ENCODE results near the gene MBOAT2.
"Not testable (repeated sequence)": the region's sequence is repeated elsewhere in the genome, so short reads cannot be mapped to it uniquely, and the experiment has no call there.

The MBOAT2 gene, protein sequence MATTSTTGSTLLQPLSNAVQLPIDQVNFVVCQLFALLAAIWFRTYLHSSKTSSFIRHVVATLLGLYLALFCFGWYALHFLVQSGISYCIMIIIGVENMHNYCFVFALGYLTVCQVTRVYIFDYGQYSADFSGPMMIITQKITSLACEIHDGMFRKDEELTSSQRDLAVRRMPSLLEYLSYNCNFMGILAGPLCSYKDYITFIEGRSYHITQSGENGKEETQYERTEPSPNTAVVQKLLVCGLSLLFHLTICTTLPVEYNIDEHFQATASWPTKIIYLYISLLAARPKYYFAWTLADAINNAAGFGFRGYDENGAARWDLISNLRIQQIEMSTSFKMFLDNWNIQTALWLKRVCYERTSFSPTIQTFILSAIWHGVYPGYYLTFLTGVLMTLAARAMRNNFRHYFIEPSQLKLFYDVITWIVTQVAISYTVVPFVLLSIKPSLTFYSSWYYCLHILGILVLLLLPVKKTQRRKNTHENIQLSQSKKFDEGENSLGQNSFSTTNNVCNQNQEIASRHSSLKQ

GRCh38 chr2:9003616-9004337 is at the start of gene MBOAT2:
TSS of gene MBOAT2 (minus strand) at chr2:9003684. CDS start at chr2:9003614, 70 bp downstream.
- peak; percentile 92 for DNase-seq (ENCODE audit: low spot score)

- DNase-seq (ENCODE audit: low spot score): no peak
Observed at GRCh38 chr2:9052821-9053533, 49.5 kb upstream of the MBOAT2 start.

GRCh38 chr2:9051451-9051850 is 48.0 kb upstream of the MBOAT2 start:
- DNase-seq (ENCODE audit: low spot score): not testable (repeated sequence)

DNA sequence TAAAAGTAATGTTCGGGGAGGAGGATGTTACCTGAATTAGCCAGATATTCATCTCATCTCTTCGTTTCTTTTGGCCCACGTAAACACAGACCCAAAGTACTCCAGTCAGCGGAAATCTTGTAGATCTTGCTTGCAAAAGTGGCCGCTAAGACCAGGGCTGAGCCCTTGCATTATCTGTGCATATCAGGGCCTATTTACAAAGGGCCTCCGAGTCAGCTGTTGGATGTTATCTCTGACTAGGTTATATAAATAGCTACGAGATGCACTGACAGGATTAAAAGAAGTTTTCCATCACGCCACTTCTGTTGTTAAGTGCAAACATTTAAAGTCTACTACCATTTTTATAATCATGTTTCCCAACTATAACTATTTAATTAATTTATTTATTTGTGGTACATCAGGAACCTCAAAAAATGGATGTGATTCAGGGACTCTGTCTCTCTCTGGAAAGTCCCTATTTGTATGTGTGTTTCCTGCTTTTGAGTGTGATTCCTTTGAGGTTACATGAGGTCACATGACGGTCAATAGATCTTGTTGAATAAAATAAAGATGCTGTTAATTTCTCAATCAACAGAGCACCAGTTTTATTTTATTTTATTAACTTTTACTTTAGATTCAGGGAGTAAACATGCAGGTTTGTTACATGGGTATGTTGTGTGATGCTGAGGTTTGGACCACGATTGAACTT is 46.8 kb upstream of the MBOAT2 start:
- DNase-seq (ENCODE audit: low spot score): no peak

- DNase-seq (ENCODE audit: low spot score): no peak
Observed at GRCh38 chr2:9045595-9045994, 42.1 kb upstream of the MBOAT2 start.

- DNase-seq (ENCODE audit: low spot score): not testable (repeated sequence)
Observed at GRCh38 chr2:9043491-9043890, 40.0 kb upstream of the MBOAT2 start.

GRCh38 chr2:9037166-9037565 is 33.7 kb upstream of the MBOAT2 start:
- no peak for DNase-seq (ENCODE audit: low spot score)

- no peak for DNase-seq (ENCODE audit: low spot score)
Observed at GRCh38 chr2:9033385-9034168, 30.1 kb upstream of the MBOAT2 start.

DNA sequence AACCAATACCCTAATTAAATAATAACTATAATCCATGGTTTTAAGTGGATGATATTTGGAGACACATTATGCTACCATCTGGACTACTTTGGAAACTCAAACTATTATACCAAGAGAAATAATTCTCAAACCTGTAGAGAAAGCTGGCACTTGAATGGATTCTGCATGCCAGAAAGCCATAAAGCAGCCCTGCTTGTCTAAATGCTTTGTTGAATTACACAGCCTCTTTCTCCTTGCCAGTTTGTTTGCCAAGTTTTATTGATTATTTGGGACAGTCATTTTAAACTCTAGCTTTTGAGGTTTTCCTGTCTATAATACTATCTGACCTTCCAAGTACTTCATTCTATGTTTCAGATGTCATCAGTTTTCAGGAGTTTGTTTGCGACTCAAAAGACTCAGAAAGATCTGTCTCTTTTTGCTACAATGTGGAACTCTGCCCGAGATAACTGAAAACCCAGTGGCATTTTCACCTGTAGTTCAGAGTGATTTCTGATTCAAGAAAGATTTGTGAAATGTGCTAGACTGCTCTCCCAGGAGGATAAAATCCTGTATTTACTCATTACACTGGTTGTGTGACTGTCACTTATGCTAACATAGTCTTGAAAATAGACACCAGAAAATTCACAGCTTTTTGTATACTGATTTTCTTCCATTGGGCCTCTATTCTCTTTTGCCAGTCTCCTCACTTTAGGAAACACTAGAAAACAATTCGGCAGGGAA is 29.2 kb upstream of the MBOAT2 start:
- no peak for DNase-seq (ENCODE audit: low spot score)

GRCh38 chr2:9032121-9032520 is 28.6 kb upstream of the MBOAT2 start:
- DNase-seq (ENCODE audit: low spot score): no peak

GRCh38 chr2:9031246-9031645 is 27.8 kb upstream of the MBOAT2 start:
- no peak for DNase-seq (ENCODE audit: low spot score)

DNA sequence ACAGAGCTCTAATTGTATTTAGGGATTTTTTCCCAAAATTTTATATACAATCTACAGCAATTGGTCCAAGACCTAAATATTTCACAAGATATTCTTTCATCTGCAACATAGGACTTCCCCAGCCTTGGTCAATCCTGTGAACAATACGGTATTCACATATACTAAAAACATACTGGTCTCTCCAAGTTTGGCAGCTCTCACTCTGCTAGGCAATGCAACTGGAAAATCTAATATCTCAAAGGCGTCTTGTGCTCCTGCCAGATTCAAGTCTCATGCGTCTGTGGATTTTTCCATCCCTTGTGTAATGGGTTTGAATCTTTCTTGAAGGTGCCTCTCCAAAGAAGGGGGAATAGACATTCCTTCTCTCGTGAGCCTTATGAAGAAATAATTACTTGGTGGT is 27.4 kb upstream of the MBOAT2 start:
- DNase-seq (ENCODE audit: low spot score): no peak

- no peak for DNase-seq (ENCODE audit: low spot score)
Observed at GRCh38 chr2:9030190-9030589, 26.7 kb upstream of the MBOAT2 start.

GRCh38 chr2:9029721-9030120 is 26.2 kb upstream of the MBOAT2 start:
- DNase-seq (ENCODE audit: low spot score): no peak

GRCh38 chr2:9027884-9028283 is 24.4 kb upstream of the MBOAT2 start:
- no peak for DNase-seq (ENCODE audit: low spot score)

DNA sequence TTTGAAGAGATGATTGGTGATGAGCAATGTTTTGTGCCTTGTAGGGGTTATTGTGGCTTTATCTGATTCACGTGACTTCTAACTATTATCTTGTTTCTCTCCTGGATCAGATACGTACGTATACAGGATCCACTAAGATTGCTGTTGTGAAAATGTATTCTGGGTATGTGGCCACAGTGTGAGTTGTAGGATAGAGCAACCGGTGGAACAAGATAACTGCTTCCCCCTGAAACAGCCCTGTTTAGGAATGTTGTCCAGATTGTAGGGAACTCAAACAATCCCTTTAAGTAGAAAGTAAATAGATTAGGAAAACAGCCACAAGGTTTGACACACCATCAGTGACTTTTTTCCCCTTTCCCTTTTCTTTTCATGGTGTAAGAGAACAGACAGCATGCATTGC is 22.3 kb upstream of the MBOAT2 start:
- no peak for DNase-seq (ENCODE audit: low spot score)

GRCh38 chr2:9024575-9024974 is 21.1 kb upstream of the MBOAT2 start:
- no peak for DNase-seq (ENCODE audit: low spot score)

DNA sequence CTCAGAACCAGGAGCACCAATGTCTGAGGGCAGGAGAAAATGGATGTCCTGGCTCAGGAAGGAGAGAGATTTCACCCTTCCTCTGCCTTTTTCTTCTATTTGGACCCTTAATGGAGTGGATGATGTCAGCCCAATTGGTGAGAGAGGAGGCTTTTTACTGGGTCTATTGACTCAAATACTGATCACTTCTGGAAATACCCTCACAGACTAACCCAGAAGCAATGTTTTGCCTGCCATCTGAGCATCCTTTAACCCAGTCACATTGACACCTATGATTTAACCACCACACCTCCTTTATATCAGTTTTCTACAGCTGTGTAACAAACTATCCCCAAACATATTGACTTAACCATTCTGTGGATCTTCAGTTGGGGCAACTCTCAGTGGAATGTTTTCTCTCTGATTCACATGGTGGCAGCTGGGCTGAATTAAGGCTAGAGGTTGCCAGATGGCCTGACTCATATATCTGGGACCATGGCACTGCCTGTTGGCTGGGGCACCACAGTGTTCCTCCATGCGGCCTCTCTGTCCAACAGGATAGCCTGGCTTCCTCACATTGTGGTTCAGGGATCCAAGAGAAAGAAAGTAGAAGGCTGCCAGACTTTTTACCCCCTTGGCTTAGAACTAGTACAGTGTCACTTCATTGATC is 18.2 kb upstream of the MBOAT2 start:
- no peak for DNase-seq (ENCODE audit: low spot score)

GRCh38 chr2:9020267-9020666 is 16.8 kb upstream of the MBOAT2 start:
- DNase-seq (ENCODE audit: low spot score): no peak

DNA sequence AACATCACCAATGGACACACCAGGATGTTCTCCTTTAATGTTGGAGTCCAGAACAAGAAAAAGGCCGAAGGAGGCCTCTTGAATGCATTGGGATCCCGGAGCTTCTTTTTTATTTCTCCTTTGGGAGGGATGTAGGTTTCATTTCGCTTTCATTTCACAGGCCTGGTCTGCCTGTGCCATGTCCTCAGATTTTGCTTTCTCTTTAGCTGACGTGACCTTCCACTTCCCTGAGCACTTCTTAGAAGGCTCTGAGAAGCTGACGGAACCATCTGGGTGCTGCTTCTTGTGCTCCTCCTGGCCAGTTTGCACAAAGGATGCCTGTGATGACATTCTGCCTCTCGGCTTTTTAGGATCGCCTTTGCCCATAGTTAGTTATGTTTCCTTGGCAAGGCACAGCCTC is 15.1 kb upstream of the MBOAT2 start:
- no peak for DNase-seq (ENCODE audit: low spot score)
